GM21526 (cell line): Measurements from ENCODE around the gene FBXL7.

Experiments used
- ATAC-seq: cut with Tn5 transposase; IDR thresholded peaks from one replicate; pipeline ENCODE4 v1.9.1; 2021; ENCODE audit warnings: moderate library complexity; ENCODE audit not compliant: unreplicated experiment, low FRiP score

The FBXL7 gene

GRCh38 chr5:15904899-15905830, 405.2 kb downstream of the FBXL7 start:
- ATAC-seq: no peak

- no peak for ATAC-seq
These were observed 414.7 kb downstream of the FBXL7 start for GRCh38 chr5:15914638-15915037.

- no peak for ATAC-seq
These were observed 426.6 kb downstream of the FBXL7 start for GRCh38 chr5:15926586-15926985.

GRCh38 chr5:15927710-15928380, 427.9 kb downstream of the FBXL7 start:
- ATAC-seq: no peak

GRCh38 chr5:15929611-15930263, 429.8 kb downstream of the FBXL7 start:
- ATAC-seq: no peak

- no peak for ATAC-seq
These were observed 432.1 kb downstream of the FBXL7 start for GRCh38 chr5:15932066-15932465.

- ATAC-seq: no peak
These were observed 433.6 kb downstream of the FBXL7 start for GRCh38 chr5:15933259-15934207.

GRCh38 chr5:15936505-15937245, 436.7 kb downstream of the FBXL7 start:
- ATAC-seq: no peak

- ATAC-seq: no peak
These were observed 437.7 kb downstream of the FBXL7 start for GRCh38 chr5:15937708-15938107.

GRCh38 chr5:15938186-15938585, 438.2 kb downstream of the FBXL7 start:
- no peak for ATAC-seq

GRCh38 chr5:15938961-15939360, 439.0 kb downstream of the FBXL7 start:
- ATAC-seq: no peak

- ATAC-seq: no peak
These were observed 440.9 kb downstream of the FBXL7 start for GRCh38 chr5:15940905-15941304.

- no peak for ATAC-seq
These were observed 443.5 kb downstream of the FBXL7 start for GRCh38 chr5:15943487-15943886.

- no peak for ATAC-seq
These were observed 446.0 kb downstream of the FBXL7 start for GRCh38 chr5:15946026-15946425.

- ATAC-seq: no peak
These were observed 448.2 kb downstream of the FBXL7 start for GRCh38 chr5:15948190-15948589.

GRCh38 chr5:15951126-15951525, 451.1 kb downstream of the FBXL7 start:
- no peak for ATAC-seq

GRCh38 chr5:15951550-15951949, 451.6 kb downstream of the FBXL7 start:
- ATAC-seq: no peak

- ATAC-seq: no peak
These were observed 456.6 kb downstream of the FBXL7 start for GRCh38 chr5:15956622-15957021.

GRCh38 chr5:15957124-15957523, 457.1 kb downstream of the FBXL7 start:
- ATAC-seq: no peak
